HL-60/S4 (cell line): ENCODE data around the gene DSTYK.
"Not testable (repeated sequence)": the region's sequence is repeated elsewhere in the genome, so short reads cannot be mapped to it uniquely, and the experiment has no call there.

Experiments used
- in situ Hi-C: fragments of 300-500 bp; cut with MboI; formaldehyde crosslinking; loops from 2 replicates; pipeline ENCODE4 v1.14.3; 2022; ENCODE audit warnings: low sequenced_read_pairs

Gene DSTYK

GRCh38 chr1:205241366-205242030 is 30.0 kb upstream of the DSTYK start:
- in situ Hi-C loops, result no loop called here

- in situ Hi-C loops, result no loop called here
Observed at GRCh38 chr1:205240569-205240968, 29.1 kb upstream of the DSTYK start.

GRCh38 chr1:205240118-205240517 is 28.6 kb upstream of the DSTYK start:
- in situ Hi-C loops, result no loop called here

GRCh38 chr1:205239078-205239477 is 27.6 kb upstream of the DSTYK start:
- in situ Hi-C loops, result no loop called here

- in situ Hi-C loops, result no loop called here
Observed at GRCh38 chr1:205237526-205238484, 26.3 kb upstream of the DSTYK start.

GRCh38 chr1:205236951-205237475 is 25.5 kb upstream of the DSTYK start:
- in situ Hi-C loops, result no loop called here

GRCh38 chr1:205236526-205236925 is 25.0 kb upstream of the DSTYK start:
- in situ Hi-C loops, result no loop called here

GRCh38 chr1:205235951-205236350 is 24.4 kb upstream of the DSTYK start:
- in situ Hi-C loops, result no loop called here

GRCh38 chr1:205233986-205234385 is 22.5 kb upstream of the DSTYK start:
- in situ Hi-C loops, result not testable (repeated sequence)

GRCh38 chr1:205232945-205233397 is 21.5 kb upstream of the DSTYK start:
- in situ Hi-C loops, result no loop called here

- in situ Hi-C loops, result no loop called here
Observed at GRCh38 chr1:205232127-205232820, 20.8 kb upstream of the DSTYK start.

- in situ Hi-C loops, result no loop called here
Observed at GRCh38 chr1:205230982-205231381, 19.5 kb upstream of the DSTYK start.

GRCh38 chr1:205229916-205230700 is 18.6 kb upstream of the DSTYK start:
- in situ Hi-C loops, result no loop called here

- in situ Hi-C loops, result no loop called here
Observed at GRCh38 chr1:205229399-205229871, 17.9 kb upstream of the DSTYK start.

- in situ Hi-C loops, result no loop called here
Observed at GRCh38 chr1:205228093-205228521, 16.6 kb upstream of the DSTYK start.

GRCh38 chr1:205227584-205228013 is 16.1 kb upstream of the DSTYK start, which contains the start of gene TMCC2:
Gene TMCC2 (plus strand): TSS chr1:205227946. CDS start chr1:205228565, 619 bp downstream.
- in situ Hi-C loops, result no loop called here

GRCh38 chr1:205226868-205227583 is 15.5 kb upstream of the DSTYK start:
- in situ Hi-C loops, result no loop called here

GRCh38 chr1:205225901-205226765 is 14.6 kb upstream of the DSTYK start:
- in situ Hi-C loops, result no loop called here
